Stomach (tissue), 4 donors: ENCODE measurements around the gene SPATS1.

Experiments used
- EP300 ChIP-seq: sonication (generic); formaldehyde crosslinking; IDR thresholded peaks from one replicate; pipeline ENCODE4 v1.6.1; 2017; ENCODE audit warnings: antibody characterized with exemption
- POLR2AphosphoS5 ChIP-seq, 3 donors: sonication (generic); formaldehyde crosslinking; IDR thresholded peaks; one replicate each; pipeline ENCODE4 v1.6.1; 2016; ENCODE audit warnings: antibody characterized with exemption in 3 of 3
- TF ChIP-seq, protein P1 (sequence below), 7 experiments: fragments of 450-650 bp in 4 of 7; fragments of 200-600 bp in 3 of 7; sonication (generic) in 3 of 7; IDR thresholded peaks; one replicate each; pipeline ENCODE4 v1.5.1; 2016 to 2019; ENCODE audit warnings: antibody characterized with exemption in 7 of 7, control low read depth in 2 of 7, mild to moderate bottlenecking in 1 of 7

DNA sequence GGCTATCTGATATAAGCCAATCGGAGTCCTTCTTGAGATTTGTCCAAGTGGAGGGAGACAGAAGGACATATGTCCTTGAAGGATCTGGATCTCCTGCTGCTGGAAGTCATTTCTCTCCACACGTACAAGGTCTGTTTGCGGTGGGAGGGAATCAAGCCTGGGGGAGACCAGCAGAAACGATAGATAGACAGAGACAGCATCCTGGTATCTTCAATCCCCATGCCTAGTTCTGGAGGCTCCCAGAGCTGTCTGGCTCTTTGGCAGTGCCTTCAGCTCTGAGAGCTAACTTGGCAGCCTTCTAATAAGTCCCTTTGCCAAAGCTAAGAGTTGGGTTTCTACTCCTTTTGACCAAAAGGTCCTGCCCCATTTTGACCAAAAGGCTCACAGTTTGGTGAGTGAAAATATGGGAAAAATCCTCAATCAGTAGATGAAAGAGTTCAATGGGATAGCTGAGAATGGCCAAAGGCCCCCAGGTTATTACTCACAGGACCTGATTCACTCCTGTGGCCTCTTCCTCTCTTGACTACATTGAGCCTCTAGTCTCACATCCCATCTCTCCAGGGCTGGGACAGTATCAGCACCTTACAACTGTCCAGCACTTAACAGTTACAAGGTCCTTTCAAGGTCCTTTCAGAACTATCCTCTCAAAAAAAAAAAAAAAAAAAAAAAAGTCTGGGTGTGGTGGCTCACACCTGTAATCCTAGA is 49.6 kb upstream of the SPATS1 start:
- TF ChIP-seq EP300 (no peak), POLR2AphosphoS5 (IDR thresholded peaks at IDR 0.05) (no peak)
- TF ChIP-seq, protein P1, sequence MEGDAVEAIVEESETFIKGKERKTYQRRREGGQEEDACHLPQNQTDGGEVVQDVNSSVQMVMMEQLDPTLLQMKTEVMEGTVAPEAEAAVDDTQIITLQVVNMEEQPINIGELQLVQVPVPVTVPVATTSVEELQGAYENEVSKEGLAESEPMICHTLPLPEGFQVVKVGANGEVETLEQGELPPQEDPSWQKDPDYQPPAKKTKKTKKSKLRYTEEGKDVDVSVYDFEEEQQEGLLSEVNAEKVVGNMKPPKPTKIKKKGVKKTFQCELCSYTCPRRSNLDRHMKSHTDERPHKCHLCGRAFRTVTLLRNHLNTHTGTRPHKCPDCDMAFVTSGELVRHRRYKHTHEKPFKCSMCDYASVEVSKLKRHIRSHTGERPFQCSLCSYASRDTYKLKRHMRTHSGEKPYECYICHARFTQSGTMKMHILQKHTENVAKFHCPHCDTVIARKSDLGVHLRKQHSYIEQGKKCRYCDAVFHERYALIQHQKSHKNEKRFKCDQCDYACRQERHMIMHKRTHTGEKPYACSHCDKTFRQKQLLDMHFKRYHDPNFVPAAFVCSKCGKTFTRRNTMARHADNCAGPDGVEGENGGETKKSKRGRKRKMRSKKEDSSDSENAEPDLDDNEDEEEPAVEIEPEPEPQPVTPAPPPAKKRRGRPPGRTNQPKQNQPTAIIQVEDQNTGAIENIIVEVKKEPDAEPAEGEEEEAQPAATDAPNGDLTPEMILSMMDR (IDR thresholded peaks at IDR 0.05), result no peak
